ENCODE measurements around the gene NTRK2.

Gene NTRK2

GRCh38 chr9:84681516-84682285, 12.2 kb downstream of the NTRK2 start:
- no peak for DNase-seq (ENCODE audit: low spot score)

- DNase-seq (ENCODE audit: low spot score) = no peak
These were observed 16.5 kb downstream of the NTRK2 start for GRCh38 chr9:84686068-84686467.

GRCh38 chr9:84688956-84689355, 19.4 kb downstream of the NTRK2 start:
- no peak for DNase-seq (ENCODE audit: low spot score)

DNA sequence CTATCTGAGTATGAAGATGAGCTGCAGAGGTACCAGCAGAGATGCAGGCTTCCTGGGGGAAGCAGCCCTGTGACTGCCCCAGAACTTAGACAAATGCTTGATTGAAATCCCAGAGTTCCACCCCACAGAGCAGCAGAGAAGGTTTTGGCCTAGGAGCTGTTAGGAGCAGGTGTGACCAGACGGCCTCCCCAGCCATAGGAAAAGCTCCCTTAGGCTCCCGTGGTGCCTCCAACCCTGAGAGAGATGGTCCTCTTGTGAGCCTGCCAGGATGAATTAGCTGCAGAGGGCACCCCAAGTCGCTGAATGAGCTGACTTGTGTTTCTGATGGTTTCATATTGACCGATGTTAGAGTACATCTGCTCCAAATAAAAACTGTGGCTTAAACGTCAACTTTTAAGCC, 22.1 kb downstream of the NTRK2 start:
- DNase-seq (ENCODE audit: low spot score) = no peak

- DNase-seq (ENCODE audit: low spot score) = no peak
These were observed 24.7 kb downstream of the NTRK2 start for GRCh38 chr9:84694248-84694647.

DNA sequence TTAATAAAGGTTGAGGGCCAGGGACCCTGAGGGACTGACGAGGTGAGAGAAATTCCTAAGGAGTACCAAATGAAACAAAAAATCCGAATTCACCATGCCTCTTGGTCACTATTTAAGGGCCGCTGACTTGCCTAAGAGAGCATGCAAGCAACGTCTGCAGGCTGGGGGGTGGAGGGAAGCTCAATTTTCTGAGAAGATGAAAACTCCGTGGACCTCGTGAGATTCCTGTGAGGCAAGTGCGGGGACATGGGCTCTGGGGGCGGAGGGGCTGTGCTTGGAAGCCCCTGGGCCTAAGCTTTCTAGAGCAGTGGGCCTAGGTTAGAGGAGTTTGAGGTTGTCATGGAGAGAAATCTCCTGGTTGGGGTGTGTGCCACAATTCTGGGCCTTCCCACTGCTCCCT, 27.5 kb downstream of the NTRK2 start:
- DNase-seq (ENCODE audit: low spot score) = no peak

DNA sequence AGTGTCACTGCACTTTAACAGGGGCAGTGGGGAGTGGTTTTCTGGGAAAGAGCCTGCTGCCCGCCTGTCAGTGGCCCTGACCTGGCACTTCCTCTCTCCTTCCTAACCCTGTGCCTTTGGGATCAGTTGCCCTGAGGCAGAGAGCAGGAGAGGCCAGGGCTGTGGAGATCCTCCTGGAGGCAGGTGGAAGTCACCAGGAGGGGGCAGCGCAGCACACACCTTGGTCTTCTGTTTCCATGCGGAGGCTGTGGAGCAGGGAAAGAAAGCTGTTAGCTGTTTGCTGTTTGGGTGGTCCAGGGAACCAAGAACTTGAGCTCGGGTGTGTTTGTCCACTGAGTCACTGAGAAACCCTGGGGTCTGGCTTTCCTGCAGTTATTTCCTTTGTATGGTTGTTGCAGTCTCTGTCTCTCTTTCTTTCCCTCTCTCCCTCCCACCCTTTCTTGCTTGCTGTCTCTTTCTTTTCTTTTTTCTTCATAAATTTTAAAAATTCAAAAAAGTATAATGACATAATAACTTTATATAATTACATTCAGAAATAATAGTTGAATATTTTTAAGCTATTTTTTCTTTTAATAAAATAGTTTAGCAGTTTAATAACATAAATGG, 28.1 kb downstream of the NTRK2 start:
- peak; percentile 39 for DNase-seq (ENCODE audit: low spot score)

GRCh38 chr9:84698323-84698722, 28.8 kb downstream of the NTRK2 start:
- no peak for DNase-seq (ENCODE audit: low spot score)

- no peak for DNase-seq (ENCODE audit: low spot score)
These were observed 30.5 kb downstream of the NTRK2 start for GRCh38 chr9:84699984-84700383.

GRCh38 chr9:84701801-84702200, 32.3 kb downstream of the NTRK2 start:
- DNase-seq (ENCODE audit: low spot score) = no peak

- no peak for DNase-seq (ENCODE audit: low spot score)
These were observed 32.9 kb downstream of the NTRK2 start for GRCh38 chr9:84702471-84702870.

GRCh38 chr9:84703793-84704192, 34.3 kb downstream of the NTRK2 start:
- DNase-seq (ENCODE audit: low spot score) = no peak

DNA sequence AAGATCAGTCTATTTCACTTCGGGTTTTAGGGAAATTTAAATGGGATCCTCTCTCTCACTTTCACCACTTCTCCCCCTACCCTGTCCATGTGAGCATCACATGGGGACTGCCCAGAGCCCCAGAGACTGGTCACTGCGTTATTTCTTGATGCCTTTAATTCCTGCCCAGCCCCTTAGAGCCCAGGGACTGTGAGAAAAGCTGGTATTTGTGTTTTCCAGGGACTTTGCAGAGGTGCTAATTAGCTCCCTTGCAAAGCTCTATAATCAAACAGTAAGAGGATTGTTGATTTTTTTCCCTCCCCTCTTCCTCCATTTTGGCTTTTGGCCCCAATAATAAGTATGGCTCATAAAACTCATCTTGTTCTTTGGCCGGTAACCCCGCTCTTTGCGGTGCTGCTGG, 35.6 kb downstream of the NTRK2 start:
- no peak for DNase-seq (ENCODE audit: low spot score)

- no peak for DNase-seq (ENCODE audit: low spot score)
These were observed 38.9 kb downstream of the NTRK2 start for GRCh38 chr9:84708400-84708799.

DNA sequence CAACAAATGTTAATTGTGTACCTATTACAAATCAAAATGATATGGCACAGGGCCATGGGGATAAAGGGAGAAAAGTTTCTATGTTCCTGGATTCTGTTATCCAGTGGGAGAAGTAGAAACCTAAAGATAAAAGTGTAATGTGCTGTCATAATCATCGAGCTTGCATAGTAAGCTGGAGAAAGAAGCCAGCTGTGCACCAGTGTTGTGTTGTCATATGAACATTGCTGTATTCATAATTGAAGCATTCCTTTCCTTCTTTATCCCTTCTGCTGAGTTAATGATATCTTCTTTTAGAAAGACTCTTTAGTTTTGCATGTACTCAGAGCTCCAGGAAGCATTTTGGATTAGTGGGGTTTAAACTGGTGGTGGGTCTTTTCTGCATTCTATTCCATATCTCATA, 39.5 kb downstream of the NTRK2 start:
- DNase-seq (ENCODE audit: low spot score) = no peak

GRCh38 chr9:84710701-84711397, 41.3 kb downstream of the NTRK2 start:
- no peak for DNase-seq (ENCODE audit: low spot score)

- DNase-seq (ENCODE audit: low spot score) = no peak
These were observed 41.9 kb downstream of the NTRK2 start for GRCh38 chr9:84711398-84711777.

DNA sequence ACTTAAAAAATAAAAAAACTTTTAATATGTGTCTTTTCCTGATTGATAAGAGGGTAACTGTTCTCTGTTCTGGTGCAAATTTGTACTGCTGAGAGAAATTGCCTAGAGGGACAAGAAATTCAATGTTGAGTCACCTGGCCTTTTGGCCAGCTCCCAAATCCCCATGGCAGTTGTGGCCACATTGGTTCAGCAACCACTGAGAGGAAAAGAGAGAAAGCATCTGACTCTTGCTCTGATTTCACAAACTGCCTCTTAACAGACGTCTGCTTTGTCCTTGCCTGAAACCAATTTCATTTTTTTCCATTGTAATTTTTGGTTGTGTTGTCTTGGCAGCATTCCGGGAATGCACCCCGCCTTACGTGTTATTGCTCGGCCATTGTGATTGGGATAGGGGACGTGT, 42.4 kb downstream of the NTRK2 start:
- DNase-seq (ENCODE audit: low spot score) = no peak

DNA sequence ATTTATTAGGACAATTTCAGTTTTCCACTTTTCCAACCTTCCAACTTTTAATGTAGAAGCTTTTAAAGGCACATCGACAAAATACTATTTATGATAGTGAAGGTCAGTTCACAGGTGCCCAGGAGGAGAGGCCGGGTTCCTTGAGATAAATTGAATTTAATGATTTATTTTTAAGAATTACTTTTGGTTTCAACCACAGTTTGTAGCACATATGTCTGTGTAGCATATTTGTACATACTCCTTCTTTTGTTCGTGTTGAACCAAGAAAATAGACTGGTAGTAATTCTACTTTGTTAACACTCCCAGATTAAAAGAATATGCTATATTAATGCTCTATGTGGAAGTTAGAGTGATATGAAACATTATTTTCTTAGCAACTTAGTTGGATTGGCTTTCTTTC, 46.7 kb downstream of the NTRK2 start:
- DNase-seq (ENCODE audit: low spot score) = no peak

DNA sequence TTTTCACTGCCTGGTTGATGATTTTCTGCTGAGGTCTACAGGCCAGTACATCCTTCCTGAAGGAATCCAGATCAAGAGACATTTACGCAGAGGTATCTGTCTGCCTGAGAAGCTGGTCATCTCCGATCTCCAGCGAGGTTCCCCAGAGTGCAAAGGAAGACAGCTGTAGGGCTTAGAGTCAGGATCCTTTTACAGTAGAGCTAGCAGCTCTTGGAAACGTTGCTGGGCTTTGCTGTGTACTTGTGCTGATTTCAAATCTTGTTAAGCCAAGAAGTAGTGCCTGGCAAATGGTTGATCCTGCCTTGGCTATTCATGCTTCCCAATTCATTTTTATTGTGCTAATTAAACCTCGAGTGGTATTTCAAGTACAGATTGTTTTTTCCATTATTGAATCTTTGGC, 48.9 kb downstream of the NTRK2 start:
- DNase-seq (ENCODE audit: low spot score) = no peak

GRCh38 chr9:84722388-84722989, 53.0 kb downstream of the NTRK2 start:
- no peak for DNase-seq (ENCODE audit: low spot score)

DNA sequence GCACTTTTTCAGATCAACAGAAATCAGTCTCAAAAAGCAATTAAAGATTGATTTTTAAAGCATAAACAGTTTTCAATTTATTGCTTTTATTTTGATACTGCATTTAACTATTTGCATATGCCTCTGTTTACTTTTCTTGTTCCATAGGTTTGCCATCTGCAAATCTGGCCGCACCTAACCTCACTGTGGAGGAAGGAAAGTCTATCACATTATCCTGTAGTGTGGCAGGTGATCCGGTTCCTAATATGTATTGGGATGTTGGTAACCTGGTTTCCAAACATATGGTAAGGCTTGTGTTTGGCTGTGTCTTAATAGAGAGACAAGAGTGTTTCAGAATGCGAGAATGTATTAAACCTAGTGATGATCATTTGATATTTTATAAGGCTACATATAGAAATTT, 53.9 kb downstream of the NTRK2 start:
- no peak for DNase-seq (ENCODE audit: low spot score)

- DNase-seq (ENCODE audit: low spot score) = no peak
These were observed 62.2 kb downstream of the NTRK2 start for GRCh38 chr9:84731696-84732095.

Measured in AG08396 (cell line).